Pons (tissue), 1 donor: ENCODE data around the gene PROKR1.
"Not testable (repeated sequence)": the region's sequence is repeated elsewhere in the genome, so short reads cannot be mapped to it uniquely, and the experiment has no call there.

Experiments used
- DNase-seq: peaks from one replicate; pipeline ENCODE4 v3.0.0-alpha.2; 2016; ENCODE audit warnings: low spot score

The PROKR1 gene

GRCh38 chr2:68658266-68658665, 14.9 kb downstream of the PROKR1 start:
- no peak for DNase-seq

- DNase-seq, result no peak
Observed at GRCh38 chr2:68659081-68659480, 15.7 kb downstream of the PROKR1 start.

GRCh38 chr2:68660658-68661057, 17.3 kb downstream of the PROKR1 start:
- DNase-seq, result no peak

GRCh38 chr2:68662466-68662865, 19.1 kb downstream of the PROKR1 start:
- peak; percentile 35 for DNase-seq

- DNase-seq, result no peak
Observed at GRCh38 chr2:68663371-68664156, 20.2 kb downstream of the PROKR1 start.

GRCh38 chr2:68667371-68667770, 24.0 kb downstream of the PROKR1 start:
- DNase-seq, result no peak

GRCh38 chr2:68669651-68670050, 26.3 kb downstream of the PROKR1 start:
- DNase-seq, result no peak

GRCh38 chr2:68671961-68672360, 28.6 kb downstream of the PROKR1 start:
- DNase-seq, result no peak

GRCh38 chr2:68673631-68674030, 30.3 kb downstream of the PROKR1 start:
- no peak for DNase-seq

- DNase-seq, result no peak
Observed at GRCh38 chr2:68675470-68675869, 32.1 kb downstream of the PROKR1 start.

- not testable (repeated sequence) for DNase-seq
Observed at GRCh38 chr2:68677837-68678236, 34.5 kb downstream of the PROKR1 start.

- DNase-seq, result not testable (repeated sequence)
Observed at GRCh38 chr2:68679166-68679916, 36.0 kb downstream of the PROKR1 start.

- not testable (repeated sequence) for DNase-seq
Observed at GRCh38 chr2:68679917-68680267, 36.5 kb downstream of the PROKR1 start.

- DNase-seq, result no peak
Observed at GRCh38 chr2:68684197-68684596, 40.8 kb downstream of the PROKR1 start.

- no peak for DNase-seq
Observed at GRCh38 chr2:68686178-68686577, 42.8 kb downstream of the PROKR1 start.

GRCh38 chr2:68687018-68687417, 43.6 kb downstream of the PROKR1 start:
- DNase-seq, result no peak

GRCh38 chr2:68689553-68690537, 46.5 kb downstream of the PROKR1 start:
- peak; percentile 68 for DNase-seq

GRCh38 chr2:68690851-68691250, 47.5 kb downstream of the PROKR1 start:
- DNase-seq, result no peak

- DNase-seq, result peak; percentile 15
Observed at GRCh38 chr2:68692511-68692910, 49.1 kb downstream of the PROKR1 start.

- DNase-seq, result no peak
Observed at GRCh38 chr2:68693951-68694350, 50.6 kb downstream of the PROKR1 start.

- DNase-seq, result no peak
Observed at GRCh38 chr2:68695971-68696370, 52.6 kb downstream of the PROKR1 start.

- DNase-seq, result no peak
Observed at GRCh38 chr2:68696554-68696953, 53.2 kb downstream of the PROKR1 start.
